GM12878 (cell line): Measurements from ENCODE around the gene NOXA1. TPM values are rescaled to one million over a fixed set of nuclear protein-coding genes. Genes with fewer than 3 reads are reported as not detected.

ENCODE experiments used
- ATAC-seq: fragments of 200-7000 bp; cut with Tn5 transposase; 3 replicates; pipeline ENCODE4 v1.9.1; 2020; ENCODE audit warnings: mild to moderate bottlenecking, moderate library complexity
- BruUV-seq: library from RNA; stranded (reverse); fragments of 400-500 nt; replicated peaks from 2 replicates; lab custom pipeline; 2021; lab: Mats Ljungman, UMichigan
- CTCF ChIA-PET: fragments of 300-600 bp; sonication (Branson Sonifier 250); formaldehyde crosslinking; extraction: SDS; loops from one replicate; lab custom pipeline; 2021; ENCODE audit warnings: inconsistent platforms; lab: Yijun Ruan, JAX
- POLR2A ChIA-PET: fragments of 350-600 bp; formaldehyde crosslinking; extraction: SDS; loops from one replicate; lab custom pipeline; 2021; ENCODE audit warnings: inconsistent platforms; lab: Charles Lee
- RAD21 ChIA-PET: fragments of 300-600 bp; sonication (Branson Sonifier 250); formaldehyde crosslinking; loops from one replicate; lab custom pipeline; 2023; ENCODE audit warnings: antibody characterized with exemption; ENCODE audit not compliant: unreplicated experiment; lab: Charles Lee
- SMC1A ChIA-PET: fragments of 300-600 bp; sonication (Branson Sonifier 250); formaldehyde crosslinking; loops from one replicate; lab custom pipeline; 2023; ENCODE audit not compliant: unreplicated experiment, uncharacterized antibody; lab: Charles Lee
- DNase-seq: peaks from one replicate; pipeline ENCODE4 v3.0.0-alpha.2; 2011; ENCODE audit warnings: low read depth, low spot score
- FAIRE-seq: peaks from 3 replicates; lab custom pipeline; 2011; peaks lifted over from hg19 to GRCh38; lab: Jason Lieb, UNC
- H2AFZ ChIP-seq: 2 replicates; pipeline ENCODE4 v1.6.0; 2011; ENCODE audit warnings: low read depth, low read length, control low read depth; ENCODE audit not compliant: control insufficient read depth
- H3K27ac ChIP-seq: 2 replicates; pipeline ENCODE4 v1.5.1; 2011; ENCODE audit warnings: control low read depth; ENCODE audit not compliant: control insufficient read depth, insufficient read depth
- H3K27me3 ChIP-seq, 2 experiments: replicated peaks in 1 of 2; 2 replicates each; pipeline versions ENCODE4 v1.6.0 to v1.6.1; 2011; ENCODE audit warnings: low read length in 1 of 2; ENCODE audit not compliant: control insufficient read depth in 2 of 2, insufficient read depth in 2 of 2
- H3K36me3 ChIP-seq, 2 experiments: 2 replicates each; pipeline ENCODE4 v1.5.1; 2011; ENCODE audit warnings: low read length in 1 of 2; ENCODE audit not compliant: control insufficient read depth in 2 of 2, insufficient read depth in 2 of 2
- H3K4me1 ChIP-seq: 2 replicates; pipeline ENCODE4 v1.6.1; 2011; ENCODE audit warnings: mild to moderate bottlenecking, low read length, moderate library complexity, mixed read lengths; ENCODE audit not compliant: control insufficient read depth, insufficient read depth
- H3K4me2 ChIP-seq: 2 replicates; pipeline ENCODE4 v1.6.0; 2011; ENCODE audit warnings: control low read depth; ENCODE audit not compliant: control insufficient read depth, insufficient read depth
- H3K4me3 ChIP-seq: fragments of 200-600 bp; sonication (generic); 2 replicates; pipeline ENCODE4 v1.5.1; 2016
- H3K79me2 ChIP-seq: 2 replicates; pipeline ENCODE4 v1.6.0; 2011; ENCODE audit warnings: low read length; ENCODE audit not compliant: control insufficient read depth, insufficient read depth
- H3K9ac ChIP-seq: 2 replicates; pipeline ENCODE4 v1.8.0; 2011; ENCODE audit warnings: low read length, control low read depth, mixed read lengths; ENCODE audit not compliant: control insufficient read depth, insufficient read depth
- H3K9me3 ChIP-seq: replicated peaks from 3 replicates; pipeline ENCODE4 v1.5.1; 2011; ENCODE audit warnings: mild to moderate bottlenecking, low read length; ENCODE audit not compliant: control insufficient read depth, insufficient read depth
- H4K20me1 ChIP-seq: 2 replicates; pipeline ENCODE4 v1.6.0; 2011; ENCODE audit not compliant: control insufficient read depth, insufficient read depth
- CHD4 ChIP-seq: fragments of 200-600 bp; sonication (generic); IDR thresholded peaks from 2 replicates; pipeline ENCODE4 v1.6.1; 2016; ENCODE audit warnings: mild to moderate bottlenecking
- IKZF2 ChIP-seq, 2 experiments: fragments of 450-650 bp; IDR thresholded peaks; 2 replicates each; pipeline ENCODE4 v1.6.1; 2017; ENCODE audit warnings: mild to moderate bottlenecking in 2 of 2, moderate library complexity in 2 of 2
- NFYA ChIP-seq: IDR thresholded peaks from 2 replicates; pipeline ENCODE4 v1.6.1; 2011; ENCODE audit warnings: low read depth, mild to moderate bottlenecking, low read length, improper control_type of control experiment, borderline replicate concordance
- POLR2A ChIP-seq: IDR thresholded peaks from 2 replicates; pipeline ENCODE4 v1.6.1; 2011; ENCODE audit warnings: low read depth, mild to moderate bottlenecking, low read length
- POLR2AphosphoS5 ChIP-seq: IDR thresholded peaks from 2 replicates; pipeline ENCODE4 v1.6.1; 2011; ENCODE audit warnings: mild to moderate bottlenecking, low read length, inconsistent platforms
- WGBS: methylation state at CpG from one replicate; pipeline ENCODE4 v1.1.6; 2016; ENCODE audit warnings: low lambda C conversion rate; ENCODE audit not compliant: insufficient replicate concordance, insufficient coverage; ENCODE audit errors: missing lambda C conversion rate; 5-methylcytosine and 5-hydroxymethylcytosine counted together
- in situ Hi-C: fragments of 300-500 bp; cut with MboI; formaldehyde crosslinking; loops from 9 replicates; pipeline ENCODE4 v1.14.3; 2018; ENCODE audit warnings: mixed read lengths
- intact Hi-C: fragments of 100-400 bp; cut with micrococcal nuclease; formaldehyde crosslinking; loops from one replicate; pipeline ENCODE4 v1.14.2; 2022; ENCODE audit not compliant: unreplicated experiment
- polyA plus RNA-seq, 11 experiments: library from polyadenylated mRNA; depleted of rRNA in 4 of 11; unstranded in 6 of 11; stranded (reverse) in 5 of 11; fragments of >200 nt; fragmentation: Nextera tagmentation in 4 of 11; fragmentation: Illumina TruSeq in 1 of 11; extraction: Ambion mirVana in 4 of 11; extraction: Trizol in 1 of 11; gene quantifications; 1 replicate in 1 of 11; 2 replicates in 10 of 11; pipeline versions ENCODE4 v1.2.1 to v1.2.3, GENCODE V29; 2011 to 2016; ENCODE audit warnings: inconsistent platforms in 2 of 11, missing spikeins in 2 of 11, low read depth in 1 of 11
- total RNA-seq, 4 experiments: library from RNA; depleted of rRNA in 3 of 4; stranded (reverse); fragments of >200 nt in 3 of 4; fragmentation: Illumina TruSeq in 1 of 4; extraction: Trizol in 1 of 4; gene quantifications; 2 replicates each; pipeline versions ENCODE4 v1.2.1 to v1.2.3, GENCODE V29; 2013 to 2021

Gene NOXA1
- total and polyA plus RNA-seq, 10 of the 15 experiments (the other 5 are each of a cell fraction or from before 2014, with no cell fraction given): 0.08 to 0.20 TPM; not detected in 8

GRCh38 chr9:137446851-137447471 lies 23.8 kb downstream of the NOXA1 start:
- Histone ChIP-seq H3K4me2 (no peak overlapping the region), H3K27me3 (no peaks in the 10 kb centered on the region), H3K9me3 (no peaks in the 10 kb centered on the region), H3K79me2 (no peaks in the 10 kb centered on the region), H3K4me1 (peaks cover 8% of the 10 kb centered on the region), H3K9ac (no peak overlapping the region), H3K4me3 (no peak overlapping the region)
- RAD21 ChIA-PET: interaction anchor here (1.4 kb wide), 1 partner anchor 24 kb away, joined by 4 read pairs; the partner anchor contains the start of genes EXD3 and NOXA1
- intact Hi-C loops: no loop called here
- BruUV-seq: no TSS peak
- CTCF ChIA-PET: interaction anchor here (1.5 to 3.9 kb wide), 2 partner anchors 12 to 160 kb away, joined by 6 to 25 read pairs; partner anchors contain the start of gene NSMF
- POLR2A ChIA-PET: no interaction called here
- 67% methylated on average over 21 of the region's 21 CpGs for WGBS
- TF ChIP-seq POLR2AphosphoS5 (0 out of 2 replicates have a peak, but pooled peaks have one; percentile 9), NFYA (no peak), IKZF2 (IDR thresholded peaks at IDR 0.05) (no peak), POLR2A (peak; percentile 48; the same call in 1 of the 2 replicates)
- TF ChIP-seq, all 136 proteins: peak for 2
- FAIRE-seq (no peak), ATAC-seq (no peak), DNase-seq (no peak)
- no peaks in the 10 kb centered on the region for H3K36me3 ChIP-seq
- SMC1A ChIA-PET: no interaction called here
- in situ Hi-C loops: loop anchor here (5.0 kb wide), 1 partner anchor 155 kb away; no protein-coding TSS in a partner anchor
- H4K20me1 ChIP-seq: no peaks in the 10 kb centered on the region
- H2AFZ ChIP-seq: no peak overlapping the region
- no peak overlapping the region for H3K27ac ChIP-seq

GRCh38 chr9:137447722-137448601 lies 24.8 kb downstream of the NOXA1 start:
- no peaks in the 10 kb centered on the region for H3K9me3 ChIP-seq
- H3K36me3 ChIP-seq: no peaks in the 10 kb centered on the region
- peaks cover 8% of the 10 kb centered on the region for H3K4me1 ChIP-seq
- SMC1A ChIA-PET: no interaction called here
- H3K27me3 ChIP-seq: no peaks in the 10 kb centered on the region
- intact Hi-C loops (no loop called here), in situ Hi-C loops (loop anchor here (5.0 kb wide), 1 partner anchor 156 kb away; no protein-coding TSS in a partner anchor)
- TF ChIP-seq CHD4: no peak
- peak; percentile 41; the same call in 1 of the 2 replicates for TF ChIP-seq POLR2A
- 92% methylated on average over 24 of the region's 27 CpGs for WGBS
- no TSS peak for BruUV-seq
- RAD21 ChIA-PET: no interaction called here
- H3K79me2 ChIP-seq: no peaks in the 10 kb centered on the region
- no peak overlapping the region for H3K4me2 ChIP-seq
- DNase-seq (no peak), ATAC-seq (no peak), FAIRE-seq (no peak)
- no peaks in the 10 kb centered on the region for H4K20me1 ChIP-seq
- no peak overlapping the region for H3K9ac ChIP-seq
- H2AFZ ChIP-seq: no peak overlapping the region
- CTCF ChIA-PET: no interaction called here
- POLR2A ChIA-PET: interaction anchor here (1.0 kb wide), 1 partner anchor 25 kb away, joined by 3 read pairs; the partner anchor contains the start of genes EXD3 and NOXA1
- H3K4me3 ChIP-seq: no peak overlapping the region
- no peak overlapping the region for H3K27ac ChIP-seq
